GM12891 (cell line): Measurements from ENCODE around the gene MYCT1.

Source experiments
- DNase-seq: peaks from one replicate; pipeline ENCODE4 v3.0.0; 2011; ENCODE audit warnings: low spot score; ENCODE audit not compliant: insufficient read length
- FAIRE-seq: peaks from 2 replicates; lab custom pipeline; 2011; peaks lifted over from hg19 to GRCh38; lab: Jason Lieb, UNC
- PAX5 ChIP-seq: IDR thresholded peaks from 2 replicates; pipeline ENCODE4 v1.6.1; 2011; ENCODE audit warnings: low read length, moderate library complexity, mild to moderate bottlenecking; ENCODE audit not compliant: insufficient read depth, severe bottlenecking
- POLR2A ChIP-seq: IDR thresholded peaks from 2 replicates; pipeline ENCODE4 v1.6.1; 2011; ENCODE audit warnings: low read depth, low read length, control low read depth
- POLR2AphosphoS5 ChIP-seq: IDR thresholded peaks from 2 replicates; pipeline ENCODE4 v1.6.1; 2011; ENCODE audit warnings: low read depth, low read length, control low read depth
- POU2F2 ChIP-seq: IDR thresholded peaks from 2 replicates; pipeline ENCODE4 v1.6.1; 2011; ENCODE audit warnings: low read depth, mild to moderate bottlenecking, control low read depth, low read length, moderate library complexity
- SPI1 ChIP-seq: IDR thresholded peaks from 2 replicates; pipeline ENCODE4 v1.6.1; 2011; ENCODE audit warnings: low read depth, low read length, control low read depth
- TAF1 ChIP-seq: IDR thresholded peaks from 2 replicates; pipeline ENCODE4 v1.6.1; 2011; ENCODE audit warnings: low read depth, low read length, control low read depth

The MYCT1 gene

GRCh38 chr6:152749336-152749735, 51.6 kb downstream of the MYCT1 start:
- no peak for TF ChIP-seq SPI1
- TF ChIP-seq PAX5 = no peak
- no peak for TF ChIP-seq TAF1
- TF ChIP-seq POLR2AphosphoS5 = no peak
- no peak for TF ChIP-seq POLR2A
- TF ChIP-seq POU2F2 = no peak
- DNase-seq (no peak), FAIRE-seq (no peak)

GRCh38 chr6:152750694-152751093, 53.0 kb downstream of the MYCT1 start, which contains the start of gene VIP:
VIP (plus strand) TSS chr6:152750797; CDS start chr6:152752178, 1,381 bp downstream.
- no peak for FAIRE-seq
- TF ChIP-seq TAF1 = no peak
- TF ChIP-seq PAX5 = no peak
- TF ChIP-seq SPI1 = no peak
- no peak for TF ChIP-seq POLR2AphosphoS5
- no peak for TF ChIP-seq POLR2A
- TF ChIP-seq POU2F2 = no peak
- no peak for DNase-seq

GRCh38 chr6:152765331-152765730, 67.6 kb downstream of the MYCT1 start:
- TF ChIP-seq SPI1 (no peak), POLR2A (no peak), PAX5 (no peak), POLR2AphosphoS5 (no peak), TAF1 (no peak), POU2F2 (no peak)
- FAIRE-seq = no peak
- no peak for DNase-seq

GRCh38 chr6:152769159-152769558, 71.5 kb downstream of the MYCT1 start:
- FAIRE-seq (no peak), DNase-seq (no peak)
- no peak for TF ChIP-seq PAX5
- TF ChIP-seq POLR2A = no peak
- TF ChIP-seq POU2F2 = no peak
- no peak for TF ChIP-seq SPI1
- no peak for TF ChIP-seq POLR2AphosphoS5
- no peak for TF ChIP-seq TAF1

GRCh38 chr6:152769993-152770392, 72.3 kb downstream of the MYCT1 start:
- DNase-seq = no peak
- no peak for FAIRE-seq
- TF ChIP-seq POLR2A (no peak), POU2F2 (no peak), SPI1 (no peak), POLR2AphosphoS5 (no peak), TAF1 (no peak), PAX5 (no peak)

- DNase-seq (no peak), FAIRE-seq (no peak)
- no peak for TF ChIP-seq POLR2AphosphoS5
- TF ChIP-seq PAX5 = no peak
- no peak for TF ChIP-seq TAF1
- no peak for TF ChIP-seq POU2F2
- no peak for TF ChIP-seq POLR2A
These were observed 73.5 kb downstream of the MYCT1 start for GRCh38 chr6:152771061-152771687.
